IMR-90 (cell line): ENCODE results near the gene KDELR3. TPM values are rescaled to one million over a fixed set of nuclear protein-coding genes. Genes with fewer than 3 reads are reported as not detected.

Experiments used
- ATAC-seq: fragments of 200-7000 bp; cut with Tn5 transposase; 2 replicates; pipeline ENCODE4 v1.9.1; 2020; ENCODE audit warnings: low read depth, mild to moderate bottlenecking, moderate library complexity
- BruUV-seq: library from RNA; stranded (reverse); fragments of 400-500 nt; replicated peaks from 2 replicates; lab custom pipeline; 2021; lab: Mats Ljungman, UMichigan
- CTCF ChIA-PET: fragments of 300-600 bp; formaldehyde crosslinking; extraction: SDS; loops from one replicate; lab custom pipeline; 2021; ENCODE audit warnings: antibody characterized with exemption; lab: Yijun Ruan, JAX
- POLR2A ChIA-PET: fragments of 300-600 bp; sonication (Branson Sonifier 250); formaldehyde crosslinking; loops from one replicate; lab custom pipeline; 2022; ENCODE audit warnings: antibody characterized with exemption; ENCODE audit not compliant: unreplicated experiment; lab: Charles Lee
- DNase-seq: peaks from one replicate; pipeline ENCODE4 v3.0.0; 2013
- H2AFZ ChIP-seq: replicated peaks from 2 replicates; pipeline ENCODE3; 2013; ENCODE audit warnings: low read length, mild to moderate bottlenecking; ENCODE audit not compliant: poor library complexity
- H2AK5ac ChIP-seq: 2 replicates; pipeline ENCODE4 v1.6.1; 2013; ENCODE audit warnings: low read depth, low read length, inconsistent platforms
- H2AK9ac ChIP-seq: replicated peaks from 2 replicates; pipeline ENCODE3; 2013; ENCODE audit warnings: mild to moderate bottlenecking, low read depth, low read length, moderate library complexity; ENCODE audit not compliant: poor library complexity
- H2BK120ac ChIP-seq: 2 replicates; pipeline ENCODE4 v1.6.1; 2013; ENCODE audit warnings: low read depth, low read length, inconsistent platforms
- H2BK15ac ChIP-seq: 3 replicates; pipeline ENCODE4 v1.6.1; 2013; ENCODE audit warnings: low read depth, low read length, inconsistent platforms
- H2BK20ac ChIP-seq: 2 replicates; pipeline ENCODE4 v1.6.1; 2013; ENCODE audit warnings: low read depth, mild to moderate bottlenecking, inconsistent platforms, low read length, moderate library complexity
- H2BK5ac ChIP-seq: 2 replicates; pipeline ENCODE4 v1.6.1; 2013; ENCODE audit warnings: mild to moderate bottlenecking, low read depth, low read length, inconsistent platforms; ENCODE audit not compliant: poor library complexity, severe bottlenecking
- H3K14ac ChIP-seq: replicated peaks from 2 replicates; pipeline ENCODE4 v1.6.1; 2013; ENCODE audit warnings: low read depth, low read length, inconsistent platforms
- H3K18ac ChIP-seq: 2 replicates; pipeline ENCODE4 v1.6.1; 2013; ENCODE audit warnings: low read depth, low read length, control low read depth
- H3K23ac ChIP-seq: 2 replicates; pipeline ENCODE4 v1.6.1; 2013; ENCODE audit warnings: low read depth, low read length, inconsistent platforms
- H3K27ac ChIP-seq: 2 replicates; pipeline ENCODE4 v1.5.1; 2013; ENCODE audit warnings: mild to moderate bottlenecking, control low read depth, low read length; ENCODE audit not compliant: insufficient read depth
- H3K27me3 ChIP-seq: 2 replicates; pipeline ENCODE4 v1.6.1; 2013; ENCODE audit warnings: low read length; ENCODE audit not compliant: control insufficient read depth, insufficient read depth
- H3K36me3 ChIP-seq: 2 replicates; pipeline ENCODE4 v1.6.1; 2013; ENCODE audit warnings: low read length, mixed read lengths; ENCODE audit not compliant: control insufficient read depth, insufficient read depth
- H3K4ac ChIP-seq: 2 replicates; pipeline ENCODE4 v1.6.1; 2013; ENCODE audit warnings: low read depth, low read length, inconsistent platforms
- H3K4me1 ChIP-seq: 2 replicates; pipeline ENCODE4 v1.6.1; 2013; ENCODE audit warnings: low read length, mixed read lengths; ENCODE audit not compliant: control insufficient read depth, insufficient read depth
- H3K4me2 ChIP-seq: 2 replicates; pipeline ENCODE4 v1.6.1; 2013; ENCODE audit warnings: low read depth, mild to moderate bottlenecking, control low read depth, low read length, moderate library complexity
- H3K4me3 ChIP-seq: 2 replicates; pipeline ENCODE4 v1.5.1; 2013; ENCODE audit warnings: low read depth, mild to moderate bottlenecking, control low read depth, low read length, moderate library complexity; ENCODE audit not compliant: insufficient read depth
- H3K56ac ChIP-seq: 2 replicates; pipeline ENCODE4 v1.6.1; 2013; ENCODE audit warnings: low read length, inconsistent platforms; ENCODE audit not compliant: insufficient read depth; ENCODE audit errors: extremely low read depth
- H3K79me1 ChIP-seq, 2 experiments: 2 replicates each; pipeline ENCODE4 v1.6.1; 2013; ENCODE audit warnings: low read length in 2 of 2, inconsistent platforms in 1 of 2, low read depth in 1 of 2
- H3K9ac ChIP-seq: 2 replicates; pipeline ENCODE4 v1.6.1; 2013; ENCODE audit warnings: low read depth, low read length, control low read depth
- H3K9me1 ChIP-seq: 2 replicates; pipeline ENCODE4 v1.6.1; 2013; ENCODE audit warnings: low read length, inconsistent platforms; ENCODE audit not compliant: insufficient read depth
- H3K9me3 ChIP-seq: 2 replicates; pipeline ENCODE4 v1.6.1; 2013; ENCODE audit warnings: low read length; ENCODE audit not compliant: control insufficient read depth, insufficient read depth
- H4K20me1 ChIP-seq: 2 replicates; pipeline ENCODE4 v1.6.1; 2013; ENCODE audit warnings: low read length, inconsistent platforms; ENCODE audit not compliant: insufficient read depth
- H4K5ac ChIP-seq: 2 replicates; pipeline ENCODE4 v1.6.1; 2013; ENCODE audit warnings: mild to moderate bottlenecking, low read depth, low read length, control low read depth
- H4K8ac ChIP-seq, 2 experiments: 2 replicates each; pipeline ENCODE4 v1.6.1; 2013; ENCODE audit warnings: low read depth in 2 of 2, low read length in 2 of 2, control low read depth in 1 of 2, inconsistent platforms in 1 of 2
- H4K91ac ChIP-seq: 2 replicates; pipeline ENCODE4 v1.6.1; 2013; ENCODE audit warnings: low read depth, low read length, inconsistent platforms; ENCODE audit not compliant: insufficient read depth
- BHLHE40 ChIP-seq: fragments of 150-350 bp; IDR thresholded peaks from 2 replicates; pipeline ENCODE4 v1.6.1; 2016; ENCODE audit warnings: mild to moderate bottlenecking, low read depth, low read length
- ELK1 ChIP-seq: fragments of 150-350 bp; IDR thresholded peaks from 2 replicates; pipeline ENCODE4 v1.6.1; 2016; ENCODE audit warnings: low read depth, mild to moderate bottlenecking, low read length, moderate library complexity, borderline replicate concordance
- FOS ChIP-seq: fragments of 150-350 bp; IDR thresholded peaks from 2 replicates; pipeline ENCODE4 v1.6.1; 2016; ENCODE audit warnings: low read depth, low read length
- MAFK ChIP-seq: IDR thresholded peaks from 2 replicates; pipeline ENCODE4 v1.6.1; 2012; ENCODE audit warnings: low read depth, low read length, improper control_type of control experiment
- SMC3 ChIP-seq: fragments of 150-350 bp; IDR thresholded peaks from 2 replicates; pipeline ENCODE4 v1.6.1; 2016; ENCODE audit warnings: low read depth, mild to moderate bottlenecking, antibody characterized with exemption, low read length, moderate library complexity
- whole genome bisulfite sequencing, 2 experiments: methylation state at CpG; one replicate each; pipeline versions ENCODE4 v1.1.5 to v1.1.7; 2013; ENCODE audit warnings: missing lambda C conversion rate in 2 of 2; ENCODE audit not compliant: insufficient read length in 1 of 2; ENCODE audit errors: extremely low coverage in 2 of 2; 5-methylcytosine and 5-hydroxymethylcytosine counted together
- dilution Hi-C: fragments of 300-500 bp; cut with HindIII; formaldehyde crosslinking; loops from one replicate; pipeline ENCODE4 v1.14.3; 2018; ENCODE audit warnings: low sequenced_read_pairs; ENCODE audit not compliant: unreplicated experiment
- in situ Hi-C: fragments of 300-500 bp; cut with MboI; formaldehyde crosslinking; loops from 3 replicates; pipeline ENCODE4 v1.14.3; 2019; ENCODE audit warnings: low sequenced_read_pairs, inconsistent platforms, mixed read lengths
- intact Hi-C: fragments of 100-400 bp; cut with micrococcal nuclease; formaldehyde crosslinking; loops from 2 replicates; pipeline ENCODE4 v1.10.0; 2022
- polyA plus RNA-seq, 3 experiments: library from polyadenylated mRNA; depleted of rRNA; stranded (reverse); fragments of >200 nt; gene quantifications; 2 replicates each; pipeline ENCODE4 v1.2.3, GENCODE V29; 2012; ENCODE audit warnings: low replicate concordance in 1 of 3
- total RNA-seq: library from RNA; depleted of rRNA; stranded (reverse); fragments of >200 nt; gene quantifications from 2 replicates; pipeline ENCODE4 v1.2.3, GENCODE V29; 2012

Gene KDELR3
- total and polyA plus RNA-seq, 2 of the 4 experiments (the other 2 are of a cell fraction), result 129 to 224 TPM

- no peaks in the 10 kb centered on the region for H3K79me1 ChIP-seq
- H4K91ac ChIP-seq, result no peak overlapping the region
- no peak overlapping the region for H4K8ac ChIP-seq
- H3K36me3 ChIP-seq, result no peaks in the 10 kb centered on the region
- no peaks in the 10 kb centered on the region; the same call in 1 of the 2 replicates for H4K20me1 ChIP-seq
- no peak overlapping the region for H3K27ac ChIP-seq
- H3K56ac ChIP-seq, result no peak overlapping the region
- H3K9me3 ChIP-seq, result no peaks in the 10 kb centered on the region
- H3K18ac ChIP-seq, result no peak overlapping the region
- no peak overlapping the region for H2BK120ac ChIP-seq
- H3K4me2 ChIP-seq, result no peak overlapping the region
- ChIA-PET CTCF (no interaction called here), POLR2A (no interaction called here)
- BruUV-seq, result no TSS peak
- H2AK9ac ChIP-seq, result no peak overlapping the region
- H3K9ac ChIP-seq, result no peak overlapping the region
- H3K9me1 ChIP-seq, result no peaks in the 10 kb centered on the region
- no peak overlapping the region for H3K14ac ChIP-seq
- no peak overlapping the region for H2BK20ac ChIP-seq
- no peak overlapping the region for H3K4me3 ChIP-seq
- DNase-seq (no peak), ATAC-seq (no peak)
- TF ChIP-seq SMC3 (no peak), ELK1 (no peak), FOS (no peak), BHLHE40 (no peak), MAFK (no peak)
- WGBS, 2 experiments, result 75% methylated on average over 7 of the region's 18 CpGs; no CpG with 5 or more reads in 1 of the 2 experiments
- dilution Hi-C loops (no loop called here), intact Hi-C loops (no loop called here), in situ Hi-C loops (no loop called here)
- peaks cover 17% of the 10 kb centered on the region; the same call in 1 of the 2 replicates for H3K27me3 ChIP-seq
- no peak overlapping the region for H4K5ac ChIP-seq
- no peak overlapping the region for H3K4ac ChIP-seq
- H2AK5ac ChIP-seq, result no peak overlapping the region
- no peak overlapping the region for H2BK5ac ChIP-seq
- peak overlapping the region; percentile 51 for H2AFZ ChIP-seq
- H3K4me1 ChIP-seq, result no peaks in the 10 kb centered on the region
- no peak overlapping the region for H2BK15ac ChIP-seq
- no peak overlapping the region for H3K23ac ChIP-seq
These were observed 44.1 kb upstream of the KDELR3 start for GRCh38 chr22:38423512-38424503.
